Measurements from ENCODE around the gene OTOP3.
"Not testable (repeated sequence)": the region's sequence is repeated elsewhere in the genome, so short reads cannot be mapped to it uniquely, and the experiment has no call there.

OTOP3 gene

GRCh38 chr17:74961657-74962350 is 26.1 kb downstream of the OTOP3 start:
- peak; percentile 84 for DNase-seq (ENCODE audit: low spot score)

GRCh38 chr17:74962622-74963394 is 27.1 kb downstream of the OTOP3 start:
- no peak for DNase-seq (ENCODE audit: low spot score)

- no peak for DNase-seq (ENCODE audit: low spot score)
These were observed 28.0 kb downstream of the OTOP3 start for GRCh38 chr17:74963656-74964055.

GRCh38 chr17:74964246-74964761 is 28.6 kb downstream of the OTOP3 start:
- no peak for DNase-seq (ENCODE audit: low spot score)

GRCh38 chr17:74964988-74965622 is 29.4 kb downstream of the OTOP3 start:
- DNase-seq (ENCODE audit: low spot score) = no peak

- DNase-seq (ENCODE audit: low spot score) = no peak
These were observed 32.7 kb downstream of the OTOP3 start for GRCh38 chr17:74968361-74968780.

- not testable (repeated sequence) for DNase-seq (ENCODE audit: low spot score)
These were observed 33.8 kb downstream of the OTOP3 start for GRCh38 chr17:74969501-74969900.

- no peak for DNase-seq (ENCODE audit: low spot score)
These were observed 34.7 kb downstream of the OTOP3 start for GRCh38 chr17:74970395-74970794.

GRCh38 chr17:74971069-74971841 is 35.6 kb downstream of the OTOP3 start:
- DNase-seq (ENCODE audit: low spot score) = no peak

GRCh38 chr17:74971842-74972106 is 36.1 kb downstream of the OTOP3 start:
- no peak for DNase-seq (ENCODE audit: low spot score)

- peak; percentile 76 for DNase-seq (ENCODE audit: low spot score)
These were observed 36.6 kb downstream of the OTOP3 start, which contains the start of gene HID1 for GRCh38 chr17:74972107-74972972. Gene HID1, minus strand, starts transcription at chr17:74972759. Its CDS starts 103 bp downstream, at chr17:74972656.

GRCh38 chr17:74972973-74973328 is 37.3 kb downstream of the OTOP3 start:
- DNase-seq (ENCODE audit: low spot score) = no peak

- no peak for DNase-seq (ENCODE audit: low spot score)
These were observed 40.2 kb downstream of the OTOP3 start for GRCh38 chr17:74975943-74976342.

- DNase-seq (ENCODE audit: low spot score) = no peak
These were observed 42.1 kb downstream of the OTOP3 start for GRCh38 chr17:74977802-74978201.

GRCh38 chr17:74978240-74978639 is 42.5 kb downstream of the OTOP3 start:
- no peak for DNase-seq (ENCODE audit: low spot score)

GRCh38 chr17:74979408-74980146 is 43.9 kb downstream of the OTOP3 start:
- no peak for DNase-seq (ENCODE audit: low spot score)

GRCh38 chr17:74981318-74981978 is 45.8 kb downstream of the OTOP3 start:
- DNase-seq (ENCODE audit: low spot score) = no peak

- peak; percentile 73 for DNase-seq (ENCODE audit: low spot score)
These were observed 46.4 kb downstream of the OTOP3 start for GRCh38 chr17:74981979-74982662.

- not testable (repeated sequence) for DNase-seq (ENCODE audit: low spot score)
These were observed 47.1 kb downstream of the OTOP3 start for GRCh38 chr17:74982663-74983313.

All from CD4-positive, alpha-beta T cell treated with Interleukin-2 at 100 ng/mL for 4 hours (primary cell).